Measurements from ENCODE around the gene NFYC.
"Not testable (repeated sequence)": the region's sequence is repeated elsewhere in the genome, so short reads cannot be mapped to it uniquely, and the experiment has no call there.

The NFYC gene

DNA sequence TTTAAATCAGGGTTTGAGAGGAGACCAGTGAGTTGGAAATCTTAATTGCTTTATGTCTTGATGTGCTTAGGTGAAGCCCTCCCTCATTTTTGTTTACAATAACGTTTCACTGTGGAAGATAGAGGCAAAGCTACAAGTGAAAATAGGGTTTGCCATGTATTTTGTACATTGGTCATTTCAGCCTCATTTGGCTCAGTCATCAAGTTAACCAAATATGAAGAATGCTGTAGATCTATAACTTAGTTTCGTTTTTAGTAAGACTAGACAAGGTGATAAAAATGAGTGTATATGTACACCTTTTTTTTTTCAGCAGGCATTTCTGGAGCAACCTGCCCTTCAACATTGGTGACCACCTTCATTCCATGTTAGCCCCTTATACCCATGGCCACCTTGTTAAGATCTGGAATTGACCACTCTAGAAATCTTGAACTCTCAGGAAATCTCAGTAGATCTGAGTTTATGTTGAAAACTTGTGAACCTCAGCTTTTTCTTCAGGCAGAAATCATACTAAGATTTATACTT is 2.9 kb downstream of the NFYC start:
- TF ChIP-seq, protein P1, sequence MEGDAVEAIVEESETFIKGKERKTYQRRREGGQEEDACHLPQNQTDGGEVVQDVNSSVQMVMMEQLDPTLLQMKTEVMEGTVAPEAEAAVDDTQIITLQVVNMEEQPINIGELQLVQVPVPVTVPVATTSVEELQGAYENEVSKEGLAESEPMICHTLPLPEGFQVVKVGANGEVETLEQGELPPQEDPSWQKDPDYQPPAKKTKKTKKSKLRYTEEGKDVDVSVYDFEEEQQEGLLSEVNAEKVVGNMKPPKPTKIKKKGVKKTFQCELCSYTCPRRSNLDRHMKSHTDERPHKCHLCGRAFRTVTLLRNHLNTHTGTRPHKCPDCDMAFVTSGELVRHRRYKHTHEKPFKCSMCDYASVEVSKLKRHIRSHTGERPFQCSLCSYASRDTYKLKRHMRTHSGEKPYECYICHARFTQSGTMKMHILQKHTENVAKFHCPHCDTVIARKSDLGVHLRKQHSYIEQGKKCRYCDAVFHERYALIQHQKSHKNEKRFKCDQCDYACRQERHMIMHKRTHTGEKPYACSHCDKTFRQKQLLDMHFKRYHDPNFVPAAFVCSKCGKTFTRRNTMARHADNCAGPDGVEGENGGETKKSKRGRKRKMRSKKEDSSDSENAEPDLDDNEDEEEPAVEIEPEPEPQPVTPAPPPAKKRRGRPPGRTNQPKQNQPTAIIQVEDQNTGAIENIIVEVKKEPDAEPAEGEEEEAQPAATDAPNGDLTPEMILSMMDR (IDR thresholded peaks at IDR 0.05; ENCODE audit: insufficient read depth, missing control alignments): no peak
- FAIRE-seq: no peak
- DNase-seq (ENCODE audit: insufficient read length, low spot score): no peak

- DNase-seq (ENCODE audit: insufficient read length, low spot score) (no peak), FAIRE-seq (no peak)
- TF ChIP-seq, protein P1 (IDR thresholded peaks at IDR 0.05; ENCODE audit: insufficient read depth, missing control alignments): no peak
Measured at GRCh38 chr1:40696294-40696693, 4.8 kb downstream of the NFYC start.

- DNase-seq (ENCODE audit: insufficient read length, low spot score) (no peak), FAIRE-seq (no peak)
- TF ChIP-seq, protein P1 (IDR thresholded peaks at IDR 0.05; ENCODE audit: insufficient read depth, missing control alignments): no peak
Measured at GRCh38 chr1:40697436-40697835, 5.9 kb downstream of the NFYC start.

GRCh38 chr1:40699787-40700186 is 8.3 kb downstream of the NFYC start:
- no peak for FAIRE-seq
- TF ChIP-seq, protein P1 (IDR thresholded peaks at IDR 0.05; ENCODE audit: insufficient read depth, missing control alignments): no peak
- DNase-seq (ENCODE audit: insufficient read length, low spot score): no peak

GRCh38 chr1:40701684-40702083 is 10.2 kb downstream of the NFYC start:
- no peak for FAIRE-seq
- TF ChIP-seq, protein P1 (IDR thresholded peaks at IDR 0.05; ENCODE audit: insufficient read depth, missing control alignments): no peak
- no peak for DNase-seq (ENCODE audit: insufficient read length, low spot score)

DNA sequence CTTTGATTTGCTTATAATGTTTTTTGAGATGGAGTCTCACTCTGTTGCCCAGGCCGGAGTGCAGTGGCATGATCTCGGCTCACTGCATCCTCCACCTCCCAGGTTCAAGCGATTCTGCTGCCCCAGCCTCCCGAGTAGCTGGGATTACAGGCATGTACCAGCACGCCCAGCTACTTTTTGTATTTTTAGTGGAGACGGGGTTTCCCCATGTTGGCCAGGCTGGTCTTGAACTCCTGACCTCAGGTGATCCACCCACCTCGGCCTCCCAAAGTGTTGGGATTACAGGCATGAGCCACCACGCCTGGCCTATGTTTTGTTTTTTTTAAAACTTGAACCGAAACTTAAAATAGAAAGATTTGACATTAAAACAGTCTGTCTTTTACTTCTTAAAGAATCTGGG is 11.3 kb downstream of the NFYC start:
- not testable (repeated sequence) for FAIRE-seq; DNase-seq (ENCODE audit: insufficient read length, low spot score)

DNA sequence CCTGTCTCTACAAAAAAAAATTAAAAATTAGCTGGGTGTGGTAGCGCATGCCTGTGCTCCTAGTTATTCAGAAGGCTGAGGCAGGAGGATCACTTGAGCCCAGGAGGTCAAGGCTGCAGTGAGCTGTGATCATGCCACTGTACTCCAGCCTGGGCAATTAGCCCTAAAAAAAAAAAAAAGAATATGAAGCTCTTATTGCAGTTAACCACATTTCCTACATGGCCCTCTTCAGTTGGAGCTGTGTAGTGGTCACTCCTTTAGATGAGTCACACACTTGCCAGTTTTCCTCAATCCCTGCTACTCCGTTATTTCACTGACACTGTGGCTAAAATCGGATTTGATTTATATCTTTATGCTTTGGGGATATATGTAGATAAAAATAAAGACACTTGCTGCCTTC is 11.8 kb downstream of the NFYC start:
- FAIRE-seq (no peak), DNase-seq (ENCODE audit: insufficient read length, low spot score) (no peak)
- TF ChIP-seq, protein P1 (IDR thresholded peaks at IDR 0.05; ENCODE audit: insufficient read depth, missing control alignments): no peak

All from D721Med (cell line).